Breast epithelium (tissue), 3 donors: ENCODE results near the gene PEDS1.

Source experiments
- CTCF ChIP-seq, 3 donors: fragments of 450-650 bp; IDR thresholded peaks; one replicate each; pipeline ENCODE4 v1.5.1; 2016 to 2017; ENCODE audit warnings: antibody characterized with exemption in 3 of 3, mild to moderate bottlenecking in 3 of 3, moderate library complexity in 3 of 3
- POLR2AphosphoS5 ChIP-seq, 3 donors: sonication (generic); formaldehyde crosslinking; IDR thresholded peaks; one replicate each; pipeline ENCODE4 v1.6.1; 2017; ENCODE audit warnings: antibody characterized with exemption in 3 of 3

- TF ChIP-seq CTCF (IDR thresholded peaks at IDR 0.05) (no peak), POLR2AphosphoS5 (IDR thresholded peaks at IDR 0.05) (no peak)
Observed at GRCh38 chr20:50189681-50190250, 36.2 kb upstream of the PEDS1 start.
